Measurements from ENCODE around the gene ARHGAP6. TPM values are rescaled to one million over a fixed set of nuclear protein-coding genes. Genes with fewer than 3 reads are reported as not detected.

The ARHGAP6 gene
- total and polyA plus RNA-seq, 8 donors = 2.2 to 26.4 (median 8.7) TPM

GRCh38 chrX:11460347-11460746 lies 205.4 kb downstream of the ARHGAP6 start:
- H3K4me1 ChIP-seq = no peaks in the 10 kb centered on the region
- H3K27ac ChIP-seq = no peak overlapping the region
- intact Hi-C loops (cut with DNase I; ENCODE audit: low total_unique reads) = no loop called here
- 63 to 81% (median 76%) methylated on average over 1 to 2 of the region's 2 CpGs for WGBS, 5 donors
- H3K36me3 ChIP-seq = no peaks in the 10 kb centered on the region
- H3K27me3 ChIP-seq = peaks cover 0 to 3% (median 0%) of the 10 kb centered on the region in 3 donors
- H3K9me3 ChIP-seq = no peaks in the 10 kb centered on the region
- no peak for DNase-seq
- TF ChIP-seq CTCF (IDR thresholded peaks at IDR 0.05) (no peak), POLR2A (IDR thresholded peaks at IDR 0.05) (no peak), EP300 (IDR thresholded peaks at IDR 0.05) (no peak), POLR2AphosphoS5 (IDR thresholded peaks at IDR 0.05) (no peak)
- no peak overlapping the region for H3K4me3 ChIP-seq

GRCh38 chrX:11458170-11458569 lies 207.6 kb downstream of the ARHGAP6 start:
- peak in 1 of 2 donors; percentile 34 for DNase-seq
- Histone ChIP-seq H3K9me3 (no peaks in the 10 kb centered on the region), H3K27ac (no peak overlapping the region), H3K36me3 (no peaks in the 10 kb centered on the region), H3K4me1 (no peaks in the 10 kb centered on the region), H3K27me3 (peaks cover 0 to 3% (median 0%) of the 10 kb centered on the region in 3 donors), H3K4me3 (no peak overlapping the region)
- intact Hi-C loops (cut with DNase I; ENCODE audit: low total_unique reads) = no loop called here
- 61 to 74% (median 71%) methylated on average over 3 of the region's 3 CpGs for WGBS, 5 donors
- no peak for TF ChIP-seq POLR2AphosphoS5 (IDR thresholded peaks at IDR 0.05)
- no peak for TF ChIP-seq POLR2A (IDR thresholded peaks at IDR 0.05)
- TF ChIP-seq CTCF (IDR thresholded peaks at IDR 0.05) = no peak
- TF ChIP-seq EP300 (IDR thresholded peaks at IDR 0.05) = no peak

- no peak for TF ChIP-seq POLR2A (IDR thresholded peaks at IDR 0.05)
- TF ChIP-seq EP300 (IDR thresholded peaks at IDR 0.05) = no peak
- TF ChIP-seq POLR2AphosphoS5 (IDR thresholded peaks at IDR 0.05) = no peak
- no peak for TF ChIP-seq CTCF (IDR thresholded peaks at IDR 0.05)
- no peaks in the 10 kb centered on the region for H3K36me3 ChIP-seq
- WGBS, 5 donors = 58 to 78% (median 75%) methylated on average over 5 of the region's 5 CpGs
- H3K27ac ChIP-seq = no peak overlapping the region
- no peak for DNase-seq
- H3K4me3 ChIP-seq = no peak overlapping the region
- no peaks in the 10 kb centered on the region for H3K4me1 ChIP-seq
- no peaks in the 10 kb centered on the region for H3K9me3 ChIP-seq
- intact Hi-C loops (cut with DNase I; ENCODE audit: low total_unique reads) = no loop called here
- no peaks in the 10 kb centered on the region for H3K27me3 ChIP-seq
Measured at GRCh38 chrX:11451151-11451550, 214.6 kb downstream of the ARHGAP6 start.

DNA sequence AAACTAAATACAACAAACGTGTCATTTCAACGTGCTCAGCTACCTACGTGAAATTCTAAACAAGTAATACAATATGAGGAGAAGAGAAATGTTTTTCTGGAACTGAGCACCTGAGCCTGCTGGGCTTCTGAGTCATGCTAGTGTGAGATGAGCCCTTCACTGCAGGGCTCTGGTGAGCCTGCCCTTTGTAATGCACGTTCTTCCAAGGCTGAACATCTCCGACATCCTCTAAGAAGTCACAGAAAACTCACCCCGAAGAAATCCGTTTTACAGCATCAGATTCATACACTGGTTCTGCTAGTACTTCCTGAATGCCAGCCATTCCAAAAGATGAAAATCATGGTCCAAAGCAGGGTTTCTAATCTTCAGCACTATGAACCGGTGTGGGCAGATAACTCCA lies 215.4 kb downstream of the ARHGAP6 start:
- 56 to 59% (median 57%) methylated on average over 8 of the region's 8 CpGs for WGBS, 5 donors
- DNase-seq = no peak
- H3K27ac ChIP-seq = no peak overlapping the region

More for the DNA sequence above, 215.4 kb downstream of the ARHGAP6 start:
- Histone ChIP-seq H3K4me1 (no peaks in the 10 kb centered on the region), H3K9me3 (no peaks in the 10 kb centered on the region), H3K27me3 (no peaks in the 10 kb centered on the region), H3K36me3 (no peaks in the 10 kb centered on the region), H3K4me3 (no peak overlapping the region)
- no peak for TF ChIP-seq CTCF (IDR thresholded peaks at IDR 0.05)
- intact Hi-C loops (cut with DNase I; ENCODE audit: low total_unique reads) = no loop called here
